GM12892 (cell line): ENCODE measurements around the gene GLCCI1.

Experiments used
- POLR2A ChIP-seq: IDR thresholded peaks from 2 replicates; pipeline ENCODE4 v1.6.1; 2011; ENCODE audit warnings: low read depth, low read length, control low read depth
- POLR2AphosphoS5 ChIP-seq: IDR thresholded peaks from 2 replicates; pipeline ENCODE4 v1.6.1; 2011; ENCODE audit warnings: low read depth, low read length, control low read depth
- TAF1 ChIP-seq: IDR thresholded peaks from 2 replicates; pipeline ENCODE4 v1.6.1; 2011; ENCODE audit warnings: low read depth, mild to moderate bottlenecking, control low read depth, low read length, borderline replicate concordance

DNA sequence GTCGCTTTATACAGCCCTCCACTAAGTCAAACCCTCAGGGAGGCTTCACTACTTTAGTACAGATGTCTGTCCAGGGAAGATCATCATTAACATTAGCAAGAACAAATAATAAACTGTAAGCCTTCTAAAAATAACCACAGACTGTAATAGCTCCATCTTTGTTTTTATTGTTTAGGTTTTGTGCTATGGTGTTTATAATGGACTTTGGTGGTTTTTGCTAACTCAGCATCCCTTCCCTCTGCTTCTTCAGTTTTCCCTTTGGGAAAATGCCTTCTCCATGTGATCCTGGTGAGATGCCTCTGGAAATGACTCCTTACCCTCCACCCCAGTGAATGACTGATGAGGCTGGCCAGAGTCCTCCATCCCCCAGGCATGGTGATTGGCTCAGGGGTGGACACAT is 162.1 kb downstream of the GLCCI1 start:
- TF ChIP-seq POLR2AphosphoS5 (no peak), POLR2A (no peak), TAF1 (no peak)
